ENCODE measurements around the gene MYBPH. TPM values are rescaled to one million over a fixed set of nuclear protein-coding genes. Genes with fewer than 3 reads are reported as not detected.

MYBPH gene
- total RNA-seq, 2 donors from 2014 or later = not detected

GRCh38 chr1:203172184-203173010 lies 3.2 kb downstream of the MYBPH start:
- Histone ChIP-seq H3K4me3 (no peak overlapping the region), H3K4me1 (ENCODE audit: control insufficient read depth in 1 of 2, low read depth in 2 of 2) (no peaks in the 10 kb centered on the region), H3K27ac (no peak overlapping the region), H3K9me3 (no peaks in the 10 kb centered on the region), H3K27me3 (replicated peaks; ENCODE audit: insufficient read depth) (no peaks in the 10 kb centered on the region), H3K36me3 (no peaks in the 10 kb centered on the region)
- no peak for DNase-seq (ENCODE audit: low spot score)
- peak; percentile 78 for TF ChIP-seq CTCF (IDR thresholded peaks at IDR 0.05)
- no peak for ATAC-seq (ENCODE audit: insufficient number of reproducible peaks, low FRiP score, low read depth)

DNA sequence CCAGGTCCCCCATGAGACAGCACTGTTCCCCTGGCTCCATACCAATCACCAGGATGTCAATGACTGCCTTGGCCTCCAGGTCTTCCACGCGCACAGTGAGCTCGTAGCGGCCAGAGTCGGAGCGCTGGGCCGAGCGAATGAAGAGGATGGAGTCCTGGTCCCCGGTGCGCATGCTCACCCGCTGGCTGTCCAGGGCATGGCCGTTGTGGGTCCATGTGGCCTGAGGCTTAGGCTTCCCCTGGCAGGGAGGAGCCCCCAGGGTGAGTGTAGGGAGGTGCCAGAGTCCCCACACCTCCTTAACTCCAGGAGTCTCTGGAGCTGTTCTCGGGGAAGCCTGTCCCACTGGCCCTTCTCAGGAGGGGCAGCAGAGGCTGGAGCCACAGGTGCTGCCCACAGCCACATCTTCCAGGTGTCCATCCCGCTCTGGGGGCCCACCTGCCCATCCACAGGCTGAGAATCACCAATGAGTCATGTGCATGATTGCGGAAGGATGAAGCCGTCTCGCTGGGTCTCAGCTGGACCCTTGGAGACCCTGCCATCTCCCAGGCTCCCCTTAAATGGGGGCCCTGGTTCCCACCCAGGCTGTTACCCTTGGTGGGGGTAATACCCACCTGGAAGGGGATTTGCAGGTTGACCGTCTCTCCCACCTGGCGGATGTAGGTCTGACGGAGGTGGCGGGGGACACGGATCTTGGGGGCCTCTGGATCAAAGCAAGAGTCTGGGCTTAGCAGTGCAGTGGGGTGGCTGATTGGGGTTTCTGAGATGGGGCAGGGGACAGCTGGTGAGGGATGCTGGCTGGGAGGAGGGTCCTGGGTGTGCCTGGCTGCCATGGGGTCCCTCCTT lies 4.1 kb downstream of the MYBPH start:
- no peak for TF ChIP-seq CTCF (IDR thresholded peaks at IDR 0.05)
- ATAC-seq (ENCODE audit: insufficient number of reproducible peaks, low FRiP score, low read depth) (no peak), DNase-seq (ENCODE audit: low spot score) (no peak)
- Histone ChIP-seq H3K4me1 (ENCODE audit: control insufficient read depth in 1 of 2, low read depth in 2 of 2) (no peaks in the 10 kb centered on the region), H3K27ac (no peak overlapping the region), H3K4me3 (no peak overlapping the region), H3K36me3 (no peaks in the 10 kb centered on the region), H3K27me3 (replicated peaks; ENCODE audit: insufficient read depth) (no peaks in the 10 kb centered on the region), H3K9me3 (no peaks in the 10 kb centered on the region)

GRCh38 chr1:203170625-203171330 lies 4.8 kb downstream of the MYBPH start:
- no peak for TF ChIP-seq CTCF (IDR thresholded peaks at IDR 0.05)
- no peaks in the 10 kb centered on the region for H3K9me3 ChIP-seq
- H3K27ac ChIP-seq = no peak overlapping the region
- H3K4me1 ChIP-seq (ENCODE audit: control insufficient read depth in 1 of 2, low read depth in 2 of 2) = no peaks in the 10 kb centered on the region
- H3K36me3 ChIP-seq = no peaks in the 10 kb centered on the region
- no peaks in the 10 kb centered on the region for H3K27me3 ChIP-seq (replicated peaks; ENCODE audit: insufficient read depth)
- no peak overlapping the region for H3K4me3 ChIP-seq
- ATAC-seq (ENCODE audit: insufficient number of reproducible peaks, low FRiP score, low read depth) (no peak), DNase-seq (ENCODE audit: low spot score) (no peak)

DNA sequence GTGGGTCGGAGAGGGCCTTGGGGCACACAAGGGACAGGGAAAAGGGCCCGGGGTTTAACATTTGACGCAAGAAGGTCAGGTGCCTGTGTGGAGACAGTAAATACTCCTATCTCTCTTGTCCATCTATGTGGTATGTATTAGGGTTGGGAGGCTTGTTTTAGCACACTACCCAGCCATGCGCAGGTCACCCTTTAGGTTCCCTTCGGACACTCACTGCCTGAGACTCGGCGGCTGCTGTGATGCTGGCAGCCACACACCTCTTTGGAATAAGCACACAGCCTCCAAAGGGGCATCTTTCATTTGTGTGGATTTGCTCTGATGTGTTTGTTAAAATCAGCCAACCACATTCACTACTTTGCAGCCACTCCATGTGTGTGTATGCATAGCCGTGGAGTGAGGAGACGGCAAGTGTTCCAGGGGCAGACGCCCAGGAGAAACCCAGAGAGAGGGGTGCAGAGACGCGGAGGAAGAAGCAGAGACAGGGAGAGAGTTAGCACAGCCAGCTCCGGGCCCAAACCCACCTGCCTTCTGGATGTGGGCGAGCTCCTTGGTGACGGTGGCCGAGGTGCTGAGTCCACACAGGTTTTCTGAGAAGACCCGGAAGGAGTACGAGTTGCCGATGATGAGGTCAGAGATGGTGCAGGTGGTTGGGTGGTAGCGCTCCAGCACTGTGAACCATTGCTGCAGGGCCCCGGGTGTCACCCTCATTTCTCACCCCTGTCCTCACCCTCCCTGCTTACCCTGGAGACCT lies 5.7 kb downstream of the MYBPH start:
- Histone ChIP-seq H3K9me3 (no peaks in the 10 kb centered on the region), H3K4me1 (ENCODE audit: control insufficient read depth in 1 of 2, low read depth in 2 of 2) (no peaks in the 10 kb centered on the region), H3K4me3 (no peak overlapping the region), H3K36me3 (no peaks in the 10 kb centered on the region), H3K27me3 (replicated peaks; ENCODE audit: insufficient read depth) (no peaks in the 10 kb centered on the region), H3K27ac (no peak overlapping the region)
- no peak for ATAC-seq (ENCODE audit: insufficient number of reproducible peaks, low FRiP score, low read depth)
- TF ChIP-seq CTCF (IDR thresholded peaks at IDR 0.05) = no peak
- DNase-seq (ENCODE audit: low spot score) = no peak

All from thoracic aorta (tissue), 2 donors.